HEK293 (cell line): ENCODE results near the gene FKBP10.

Source experiments
- CTCF ChIA-PET: fragments of 350-600 bp; formaldehyde crosslinking; extraction: SDS; loops from one replicate; lab custom pipeline; 2021; ENCODE audit warnings: antibody characterized with exemption; lab: Yijun Ruan, JAX
- POLR2A ChIA-PET: fragments of 300-600 bp; formaldehyde crosslinking; extraction: SDS; loops from one replicate; lab custom pipeline; 2020; ENCODE audit warnings: antibody characterized with exemption, inconsistent platforms; lab: Yijun Ruan, JAX
- H3K27ac ChIP-seq: fragments of 200-500 bp; sonication (Bioruptor generic); 2 replicates; pipeline ENCODE4 v1.5.1; 2014; ENCODE audit warnings: low read depth, low read length, control low read depth, inconsistent platforms; ENCODE audit errors: extremely low read depth
- H3K36me3 ChIP-seq, 2 experiments: fragments of 200-500 bp in 1 of 2; sonication (Bioruptor generic) in 1 of 2; 1 replicate in 1 of 2; 2 replicates in 1 of 2; pipeline ENCODE4 v1.5.1; 2014 to 2017; ENCODE audit warnings: inconsistent platforms in 2 of 2, low read length in 2 of 2; ENCODE audit not compliant: control insufficient read depth in 2 of 2, insufficient read depth in 1 of 2
- H3K4me1 ChIP-seq: fragments of 200-500 bp; sonication (Bioruptor generic); 2 replicates; pipeline ENCODE4 v1.5.1; 2014; ENCODE audit warnings: mild to moderate bottlenecking, low read length, inconsistent platforms; ENCODE audit not compliant: control insufficient read depth, insufficient read depth
- H3K4me3 ChIP-seq: 2 replicates; pipeline ENCODE4 v1.5.1; 2011; ENCODE audit warnings: low read depth, mild to moderate bottlenecking, control low read depth, low read length, moderate library complexity
- H3K9me3 ChIP-seq: fragments of 200-500 bp; sonication (Bioruptor generic); 2 replicates; pipeline ENCODE4 v1.5.1; 2014; ENCODE audit warnings: low read depth, low read length, inconsistent platforms; ENCODE audit not compliant: control insufficient read depth, insufficient read depth
- ATF2 ChIP-seq: fragments of 450-650 bp; formaldehyde crosslinking; IDR thresholded peaks from 2 replicates; pipeline ENCODE4 v1.5.1; 2016; ENCODE audit warnings: missing biosample characterization, missing genetic modification characterization, low read depth
- GLIS1 ChIP-seq: fragments of 450-650 bp; formaldehyde crosslinking; IDR thresholded peaks from 2 replicates; pipeline ENCODE4 v1.5.1; 2016; ENCODE audit warnings: missing biosample characterization, missing genetic modification characterization
- HOXA7 ChIP-seq: sonication (generic); formaldehyde crosslinking; IDR thresholded peaks from 2 replicates; pipeline ENCODE4 v1.8.1; 2022; ENCODE audit warnings: missing genetic modification reagents, borderline replicate concordance
- KLF7 ChIP-seq: fragments of 450-650 bp; formaldehyde crosslinking; IDR thresholded peaks from 2 replicates; pipeline ENCODE4 v1.5.1; 2016; ENCODE audit warnings: missing biosample characterization, missing genetic modification characterization, borderline replicate concordance
- KLF8 ChIP-seq: fragments of 450-650 bp; formaldehyde crosslinking; IDR thresholded peaks from 2 replicates; pipeline ENCODE4 v1.5.1; 2016; ENCODE audit warnings: missing biosample characterization, missing genetic modification characterization
- PATZ1 ChIP-seq: fragments of 450-650 bp; formaldehyde crosslinking; IDR thresholded peaks from 2 replicates; pipeline ENCODE4 v1.5.1; 2016; ENCODE audit warnings: missing biosample characterization, missing genetic modification characterization
- SCRT1 ChIP-seq: fragments of 450-650 bp; formaldehyde crosslinking; IDR thresholded peaks from 2 replicates; pipeline ENCODE4 v1.5.1; 2016; ENCODE audit warnings: missing biosample characterization, missing genetic modification characterization, borderline replicate concordance
- SCRT2 ChIP-seq: fragments of 450-650 bp; formaldehyde crosslinking; IDR thresholded peaks from 2 replicates; pipeline ENCODE4 v1.5.1; 2016; ENCODE audit warnings: missing biosample characterization, missing genetic modification characterization
- ZIC2 ChIP-seq: fragments of 450-650 bp; formaldehyde crosslinking; IDR thresholded peaks from 2 replicates; pipeline ENCODE4 v1.5.1; 2016; ENCODE audit warnings: missing biosample characterization, missing genetic modification characterization
- ZNF133 ChIP-seq: fragments of 450-650 bp; formaldehyde crosslinking; IDR thresholded peaks from 2 replicates; pipeline ENCODE4 v1.5.1; 2016; ENCODE audit warnings: missing biosample characterization, missing genetic modification characterization
- ZNF140 ChIP-seq: fragments of 450-650 bp; formaldehyde crosslinking; IDR thresholded peaks from 2 replicates; pipeline ENCODE4 v1.5.1; 2016; ENCODE audit warnings: missing biosample characterization, missing genetic modification characterization
- ZNF16 ChIP-seq: fragments of 450-650 bp; formaldehyde crosslinking; IDR thresholded peaks from 2 replicates; pipeline ENCODE4 v1.5.1; 2016; ENCODE audit warnings: low read depth, missing biosample characterization, missing genetic modification characterization
- ZNF174 ChIP-seq: fragments of 450-650 bp; formaldehyde crosslinking; IDR thresholded peaks from 2 replicates; pipeline ENCODE4 v1.5.0; 2017; ENCODE audit warnings: missing biosample characterization, mild to moderate bottlenecking, missing genetic modification characterization
- ZNF202 ChIP-seq: fragments of 450-650 bp; formaldehyde crosslinking; IDR thresholded peaks from 2 replicates; pipeline ENCODE4 v1.5.1; 2016; ENCODE audit warnings: missing biosample characterization, missing genetic modification characterization, borderline replicate concordance
- ZNF280D ChIP-seq: fragments of 450-650 bp; formaldehyde crosslinking; IDR thresholded peaks from 2 replicates; pipeline ENCODE4 v1.5.1; 2016; ENCODE audit warnings: missing biosample characterization, missing genetic modification characterization
- ZNF341 ChIP-seq: fragments of 450-650 bp; formaldehyde crosslinking; IDR thresholded peaks from 2 replicates; pipeline ENCODE4; 2016; ENCODE audit warnings: low read depth, missing biosample characterization, missing genetic modification characterization
- ZNF366 ChIP-seq: fragments of 450-650 bp; formaldehyde crosslinking; conservative IDR thresholded peaks from 2 replicates; pipeline ENCODE4 v1.5.1; 2016; ENCODE audit warnings: missing biosample characterization, missing genetic modification characterization
- ZNF398 ChIP-seq: fragments of 450-650 bp; formaldehyde crosslinking; IDR thresholded peaks from 2 replicates; pipeline ENCODE4 v1.5.1; 2017; ENCODE audit warnings: missing biosample characterization, missing genetic modification characterization
- ZNF416 ChIP-seq: fragments of 450-650 bp; formaldehyde crosslinking; IDR thresholded peaks from 2 replicates; pipeline ENCODE4 v1.5.1; 2016; ENCODE audit warnings: missing biosample characterization, missing genetic modification characterization
- ZNF48 ChIP-seq: fragments of 450-650 bp; formaldehyde crosslinking; IDR thresholded peaks from 2 replicates; pipeline ENCODE4 v1.5.1; 2016; ENCODE audit warnings: missing biosample characterization, missing genetic modification characterization
- ZNF571 ChIP-seq: fragments of 450-650 bp; formaldehyde crosslinking; IDR thresholded peaks from 2 replicates; pipeline ENCODE4 v1.5.0; 2017; ENCODE audit warnings: missing biosample characterization, missing genetic modification characterization
- ZNF596 ChIP-seq: fragments of 450-650 bp; IDR thresholded peaks from 2 replicates; pipeline ENCODE4 v1.5.0; 2018; ENCODE audit warnings: missing biosample characterization, mild to moderate bottlenecking, missing genetic modification characterization, moderate library complexity
- ZNF677 ChIP-seq: fragments of 450-650 bp; IDR thresholded peaks from 2 replicates; pipeline ENCODE4 v1.5.0; 2018; ENCODE audit warnings: missing biosample characterization, mild to moderate bottlenecking, missing genetic modification characterization, moderate library complexity
- ZNF76 ChIP-seq: fragments of 450-650 bp; formaldehyde crosslinking; IDR thresholded peaks from 2 replicates; pipeline ENCODE4; 2016; ENCODE audit warnings: low read depth, missing biosample characterization, missing genetic modification characterization, borderline replicate concordance
- ZNF777 ChIP-seq: fragments of 450-650 bp; formaldehyde crosslinking; IDR thresholded peaks from 2 replicates; pipeline ENCODE4 v1.5.1; 2017; ENCODE audit warnings: missing biosample characterization, missing genetic modification characterization, borderline replicate concordance
- ZNF843 ChIP-seq: fragments of 450-650 bp; formaldehyde crosslinking; IDR thresholded peaks from 2 replicates; pipeline ENCODE4 v1.5.1; 2016; ENCODE audit warnings: missing biosample characterization, missing genetic modification characterization

The FKBP10 gene

GRCh38 chr17:41785091-41785858 lies 27.5 kb upstream of the FKBP10 start (continued):
- TF ChIP-seq PATZ1 (tag by site-specific recombination) (peak; percentile 78), ZNF777 (no peak), GLIS1 (tag by site-specific recombination) (peak; percentile 43), SCRT2 (no peak), ZIC2 (no peak), ZNF16 (tag by site-specific recombination) (no peak), ZNF280D (tag by site-specific recombination) (no peak)

GRCh38 chr17:41785859-41786226 lies 27.0 kb upstream of the FKBP10 start:
- ChIA-PET POLR2A (interaction anchor here (0.9 to 4.4 kb wide), 25 partner anchors 8 to 235 kb away, joined by 3 to 105 read pairs (median 11); partner anchors contain the start of genes ACLY, EIF1, FKBP10 and HAP1), CTCF (interaction anchor here (0.6 to 4.7 kb wide), 22 partner anchors 10 to 208 kb away, joined by 3 to 108 read pairs (median 5); partner anchors contain the start of genes HAP1, KLHL10, NT5C3B and P3H4)
- Histone ChIP-seq H3K4me1 (peaks cover 12% of the 10 kb centered on the region), H3K9me3 (no peaks in the 10 kb centered on the region), H3K36me3 (peaks cover 0 to 7% of the 10 kb centered on the region in 2 experiments; a peak in 2 of 3 replicates), H3K4me3 (peak overlapping the region; percentile 61), H3K27ac (peak overlapping the region; percentile 53; the same call in 1 of the 2 replicates)
- no peak for TF ChIP-seq ZNF571 (tag by site-specific recombination)
- TF ChIP-seq ZNF843 = no peak
- 0 out of 2 replicates have a peak, but pooled peaks have one; percentile 26 for TF ChIP-seq ZNF366 (tag by site-specific recombination)
- no peak for TF ChIP-seq ZNF140
- peak; percentile 83 for TF ChIP-seq KLF8 (tag by site-specific recombination)
- no peak for TF ChIP-seq ZNF48
- TF ChIP-seq ZNF596 (tag by site-specific recombination) = no peak
- TF ChIP-seq ZNF341 (tag by site-specific recombination) = no peak
- no peak for TF ChIP-seq ZNF677 (tag by site-specific recombination)
- TF ChIP-seq ZNF174 (tag by site-specific recombination) = no peak
- TF ChIP-seq ATF2 = no peak
- TF ChIP-seq ZNF398 (tag by site-specific recombination) = peak; percentile 70
- TF ChIP-seq ZNF202 (tag by site-specific recombination) = no peak
- TF ChIP-seq ZNF416 = no peak
- no peak for TF ChIP-seq ZNF133 (tag by site-specific recombination)
- no peak for TF ChIP-seq ZNF76 (tag by site-specific recombination)
- TF ChIP-seq SCRT1 (tag by site-specific recombination) = peak; percentile 40; the same call in 1 of the 2 replicates
- TF ChIP-seq KLF7 (tag by site-specific recombination) = peak; percentile 60; the same call in 1 of the 2 replicates
- no peak for TF ChIP-seq HOXA7 (CRISPR knock-in tag)
